ENCODE data around the gene SMIM28.

The SMIM28 gene

DNA sequence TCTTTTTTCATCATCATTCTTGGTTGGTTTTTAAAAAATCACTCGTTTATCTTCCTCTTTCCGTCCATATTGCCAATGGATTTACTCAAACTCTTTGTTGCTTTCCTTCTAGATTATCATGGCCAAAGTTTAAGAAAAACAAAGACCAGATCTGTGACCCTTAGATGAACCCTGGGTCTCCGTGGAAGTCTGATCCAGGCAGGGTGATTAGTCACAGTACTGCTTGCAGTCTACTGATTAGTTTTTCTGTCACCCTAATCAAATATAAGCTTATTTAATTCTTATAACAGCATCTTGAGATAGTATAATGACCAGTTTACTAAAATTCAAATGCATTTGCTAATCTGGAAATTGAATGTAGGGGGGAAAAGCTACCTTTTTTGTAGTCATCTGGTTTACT lies 6.0 kb upstream of the SMIM28 start:
- H3K9ac ChIP-seq (ENCODE audit: low read length): no peak overlapping the region
- H3K4me2 ChIP-seq (ENCODE audit: low read depth, low read length): no peak overlapping the region

DNA sequence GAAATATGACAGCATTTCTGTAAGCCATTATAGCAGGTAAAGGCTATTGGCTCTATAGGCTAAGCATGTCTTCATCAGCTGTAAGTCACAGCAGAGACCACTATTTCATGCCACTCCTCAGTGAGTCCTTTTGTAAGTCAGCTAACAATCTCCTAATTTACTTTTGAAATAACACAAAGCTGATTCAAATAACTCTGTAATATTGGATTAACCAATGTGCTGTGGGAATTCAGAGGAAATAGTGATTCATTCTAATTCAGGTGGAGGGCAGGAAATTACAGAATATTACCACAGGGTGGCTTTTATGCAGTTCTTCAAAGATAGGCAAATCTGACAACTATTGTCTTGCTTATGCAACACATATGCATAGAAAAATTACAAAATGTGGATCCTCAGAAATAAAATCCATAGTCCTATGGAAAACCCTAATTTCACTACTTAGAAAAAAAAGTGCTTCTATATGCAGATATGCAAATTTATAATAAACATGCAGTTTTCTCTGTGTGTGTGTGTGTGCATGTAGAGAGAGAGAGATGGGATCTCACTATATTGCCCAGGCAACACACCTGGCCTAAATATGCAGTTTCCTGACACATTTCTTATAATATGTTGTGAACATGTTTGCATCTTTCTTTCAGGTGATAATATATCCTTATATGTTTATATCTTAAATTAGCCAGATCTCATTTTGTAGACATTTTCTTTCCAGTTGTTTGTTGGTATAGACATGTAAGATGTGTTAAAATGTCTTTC lies 4.8 kb upstream of the SMIM28 start:
- Histone ChIP-seq H4K20me1 (ENCODE audit: insufficient read depth, low read length) (no peaks in the 10 kb centered on the region), H3K9me2 (replicated peaks; ENCODE audit: insufficient read depth, low read length) (no peaks in the 10 kb centered on the region), H3K36me3 (replicated peaks; ENCODE audit: insufficient read depth, low read length) (no peaks in the 10 kb centered on the region), H3K27me3 (replicated peaks; ENCODE audit: insufficient read depth, low read length) (no peaks in the 10 kb centered on the region), H3K9ac (ENCODE audit: low read length) (no peak overlapping the region), H3K4me2 (ENCODE audit: low read depth, low read length) (no peak overlapping the region), H3K4me3 (ENCODE audit: low read length) (no peak overlapping the region), H2AFZ (ENCODE audit: low read length) (no peak overlapping the region), H3K27ac (ENCODE audit: low read length) (no peak overlapping the region), H3F3A (ENCODE audit: insufficient read depth, low read length) (no peaks in the 10 kb centered on the region), H3K4me1 (ENCODE audit: low read length) (no peaks in the 10 kb centered on the region), H3K9me3 (replicated peaks; ENCODE audit: insufficient read depth, low read length) (no peaks in the 10 kb centered on the region), H3K79me2 (ENCODE audit: low read length) (no peaks in the 10 kb centered on the region)
- TF ChIP-seq EZH2phosphoT487 (IDR thresholded peaks at IDR 0.05; ENCODE audit: low read length) (no peak), EZH2 (optimal IDR thresholded peaks at IDR 0.05; ENCODE audit: low read depth, low read length) (no peak)
- TF ChIP-seq, protein P1, sequence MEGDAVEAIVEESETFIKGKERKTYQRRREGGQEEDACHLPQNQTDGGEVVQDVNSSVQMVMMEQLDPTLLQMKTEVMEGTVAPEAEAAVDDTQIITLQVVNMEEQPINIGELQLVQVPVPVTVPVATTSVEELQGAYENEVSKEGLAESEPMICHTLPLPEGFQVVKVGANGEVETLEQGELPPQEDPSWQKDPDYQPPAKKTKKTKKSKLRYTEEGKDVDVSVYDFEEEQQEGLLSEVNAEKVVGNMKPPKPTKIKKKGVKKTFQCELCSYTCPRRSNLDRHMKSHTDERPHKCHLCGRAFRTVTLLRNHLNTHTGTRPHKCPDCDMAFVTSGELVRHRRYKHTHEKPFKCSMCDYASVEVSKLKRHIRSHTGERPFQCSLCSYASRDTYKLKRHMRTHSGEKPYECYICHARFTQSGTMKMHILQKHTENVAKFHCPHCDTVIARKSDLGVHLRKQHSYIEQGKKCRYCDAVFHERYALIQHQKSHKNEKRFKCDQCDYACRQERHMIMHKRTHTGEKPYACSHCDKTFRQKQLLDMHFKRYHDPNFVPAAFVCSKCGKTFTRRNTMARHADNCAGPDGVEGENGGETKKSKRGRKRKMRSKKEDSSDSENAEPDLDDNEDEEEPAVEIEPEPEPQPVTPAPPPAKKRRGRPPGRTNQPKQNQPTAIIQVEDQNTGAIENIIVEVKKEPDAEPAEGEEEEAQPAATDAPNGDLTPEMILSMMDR (IDR thresholded peaks at IDR 0.05; ENCODE audit: low read length): no peak
- DNase-seq: no peak

More for the DNA sequence above, 6.0 kb upstream of the SMIM28 start:
- no peak for DNase-seq
- no peak overlapping the region for H3K4me3 ChIP-seq (ENCODE audit: low read length)
- H3K36me3 ChIP-seq (replicated peaks; ENCODE audit: insufficient read depth, low read length): no peaks in the 10 kb centered on the region
- no peak overlapping the region for H3K27ac ChIP-seq (ENCODE audit: low read length)
- no peaks in the 10 kb centered on the region for H3F3A ChIP-seq (ENCODE audit: insufficient read depth, low read length)
- no peaks in the 10 kb centered on the region for H3K9me2 ChIP-seq (replicated peaks; ENCODE audit: insufficient read depth, low read length)
- H3K4me1 ChIP-seq (ENCODE audit: low read length): no peaks in the 10 kb centered on the region
- TF ChIP-seq, protein P1 (IDR thresholded peaks at IDR 0.05; ENCODE audit: low read length): no peak
- TF ChIP-seq EZH2phosphoT487 (IDR thresholded peaks at IDR 0.05; ENCODE audit: low read length): no peak
- no peaks in the 10 kb centered on the region for H3K79me2 ChIP-seq (ENCODE audit: low read length)
- H4K20me1 ChIP-seq (ENCODE audit: insufficient read depth, low read length): no peaks in the 10 kb centered on the region
- no peaks in the 10 kb centered on the region for H3K9me3 ChIP-seq (replicated peaks; ENCODE audit: insufficient read depth, low read length)
- H2AFZ ChIP-seq (ENCODE audit: low read length): no peak overlapping the region
- no peaks in the 10 kb centered on the region for H3K27me3 ChIP-seq (replicated peaks; ENCODE audit: insufficient read depth, low read length)

DNA sequence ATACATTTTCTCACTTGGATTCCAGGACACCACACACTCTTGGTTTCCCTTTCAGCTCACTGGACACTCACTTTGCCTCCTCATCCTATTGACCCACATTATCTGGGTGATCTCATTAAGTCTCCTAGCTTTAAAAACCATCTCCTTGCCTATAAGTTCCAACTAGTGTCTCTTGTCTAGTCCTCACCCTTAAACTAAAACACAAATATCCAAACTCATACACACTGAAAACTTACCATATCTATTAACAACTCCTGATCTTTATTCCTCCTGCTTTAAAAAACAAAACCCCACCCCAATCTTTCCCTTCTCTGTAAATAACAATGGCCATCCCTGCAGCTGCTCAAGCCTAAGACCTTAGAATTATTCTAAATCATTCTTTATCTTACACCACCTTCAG lies 3.5 kb upstream of the SMIM28 start:
- DNase-seq: no peak

More for the DNA sequence above, 3.5 kb upstream of the SMIM28 start:
- Histone ChIP-seq H3K4me1 (ENCODE audit: low read length) (no peaks in the 10 kb centered on the region), H3F3A (ENCODE audit: insufficient read depth, low read length) (no peaks in the 10 kb centered on the region), H3K79me2 (ENCODE audit: low read length) (no peaks in the 10 kb centered on the region), H3K27ac (ENCODE audit: low read length) (no peak overlapping the region), H3K4me3 (ENCODE audit: low read length) (no peak overlapping the region), H3K4me2 (ENCODE audit: low read depth, low read length) (no peak overlapping the region), H4K20me1 (ENCODE audit: insufficient read depth, low read length) (no peaks in the 10 kb centered on the region), H3K9ac (ENCODE audit: low read length) (no peak overlapping the region), H3K27me3 (replicated peaks; ENCODE audit: insufficient read depth, low read length) (no peaks in the 10 kb centered on the region), H3K36me3 (replicated peaks; ENCODE audit: insufficient read depth, low read length) (no peaks in the 10 kb centered on the region), H3K9me3 (replicated peaks; ENCODE audit: insufficient read depth, low read length) (no peaks in the 10 kb centered on the region), H2AFZ (ENCODE audit: low read length) (no peak overlapping the region), H3K9me2 (replicated peaks; ENCODE audit: insufficient read depth, low read length) (no peaks in the 10 kb centered on the region)
- TF ChIP-seq EZH2phosphoT487 (IDR thresholded peaks at IDR 0.05; ENCODE audit: low read length) (no peak), EZH2 (optimal IDR thresholded peaks at IDR 0.05; ENCODE audit: low read depth, low read length) (no peak)
- TF ChIP-seq, protein P1 (IDR thresholded peaks at IDR 0.05; ENCODE audit: low read length): no peak

Data from MM.1S (cell line).